ENCODE results near the gene SP100.
"Not testable (repeated sequence)": the region's sequence is repeated elsewhere in the genome, so short reads cannot be mapped to it uniquely, and the experiment has no call there.

Gene SP100

GRCh38 chr2:230422149-230422548 lies 6.1 kb downstream of the SP100 start:
- DNase-seq: no peak

GRCh38 chr2:230423851-230424458 lies 8.0 kb downstream of the SP100 start:
- no peak for DNase-seq

DNA sequence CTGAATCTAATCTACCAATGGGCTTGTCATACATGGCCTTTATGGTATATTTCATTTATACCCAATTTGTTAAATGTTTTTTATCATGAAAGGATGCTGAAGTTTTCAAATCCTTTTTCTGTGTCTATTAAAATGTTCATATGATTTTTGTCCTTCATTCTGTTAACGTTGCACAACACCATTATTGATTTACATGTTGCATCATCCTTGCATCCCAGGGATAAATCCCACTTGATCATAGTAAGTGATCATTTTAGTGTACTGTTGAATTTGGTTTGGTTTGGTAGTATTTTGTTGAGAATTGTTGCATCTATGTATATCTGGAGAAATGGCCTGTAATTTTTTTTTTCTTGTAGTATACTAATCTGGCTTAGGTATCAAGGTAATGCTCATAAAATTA lies 9.4 kb downstream of the SP100 start:
- no peak for DNase-seq

GRCh38 chr2:230429513-230429912 lies 13.5 kb downstream of the SP100 start:
- DNase-seq: no peak

DNA sequence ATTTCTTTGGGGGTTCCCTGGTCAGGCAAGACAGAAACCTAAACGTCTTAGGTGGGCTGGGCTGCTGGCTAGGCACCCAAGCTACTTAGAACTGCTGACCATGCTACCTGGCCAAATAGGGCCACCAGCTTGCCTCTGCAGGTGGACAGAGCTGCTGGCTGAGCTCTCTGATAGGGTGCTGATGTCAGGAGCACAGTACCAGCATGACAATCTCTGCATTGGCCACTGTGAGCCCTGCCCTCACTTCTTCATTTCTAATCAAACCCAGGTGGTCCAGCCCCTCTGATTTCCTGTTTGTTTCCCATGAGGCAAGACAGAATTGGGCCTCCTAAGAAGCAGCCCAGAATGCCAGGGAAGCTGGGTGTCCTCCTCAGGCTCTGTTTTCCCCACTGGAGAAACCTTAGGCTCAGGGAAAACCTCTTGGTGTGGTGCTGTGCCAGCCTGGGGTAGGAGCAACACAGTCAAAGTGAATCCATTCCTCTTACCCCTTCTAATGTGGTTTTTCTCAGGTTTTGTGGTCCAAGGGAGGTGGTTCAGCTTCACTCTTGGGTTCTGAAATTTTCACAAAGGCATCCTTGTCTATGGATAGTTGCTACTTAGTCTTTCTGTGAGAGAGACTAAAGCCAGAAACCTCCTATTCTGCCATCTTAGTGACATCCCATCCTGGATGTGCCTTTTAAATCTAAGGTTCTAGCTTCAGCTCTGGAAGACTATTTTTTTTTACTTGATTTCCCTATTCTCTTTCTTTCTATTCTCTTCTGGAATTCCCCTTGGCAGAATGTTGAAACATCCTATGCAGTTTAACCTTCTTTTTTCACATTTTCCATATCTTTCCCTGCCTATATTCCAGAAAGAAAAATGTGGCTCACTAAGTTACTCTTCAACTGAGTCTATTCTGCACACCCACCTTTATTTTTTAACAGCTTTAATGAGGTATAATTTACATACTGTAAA lies 15.2 kb downstream of the SP100 start:
- no peak for DNase-seq

GRCh38 chr2:230434677-230435324 lies 18.8 kb downstream of the SP100 start:
- no peak for DNase-seq

DNA sequence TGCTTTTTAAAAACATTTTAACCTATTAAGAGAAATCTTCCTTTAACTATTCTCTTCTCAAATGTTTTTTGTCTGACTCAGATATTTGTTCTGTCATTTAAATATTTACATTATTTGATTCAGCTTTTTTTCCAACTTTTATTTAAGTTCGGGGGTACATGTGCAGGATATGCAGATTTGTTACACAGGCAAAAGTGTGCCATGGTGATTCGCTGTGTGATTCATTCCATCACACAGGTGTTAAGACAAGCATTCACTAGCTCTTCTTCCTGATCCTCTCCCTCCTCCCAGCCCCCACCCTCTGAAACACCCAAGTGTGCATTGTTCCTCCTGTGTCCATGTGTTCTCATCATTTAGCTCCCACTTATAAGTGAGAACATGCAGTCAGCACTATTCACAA lies 19.4 kb downstream of the SP100 start:
- no peak for DNase-seq

GRCh38 chr2:230439121-230439520 lies 23.1 kb downstream of the SP100 start:
- DNase-seq: not testable (repeated sequence)

DNA sequence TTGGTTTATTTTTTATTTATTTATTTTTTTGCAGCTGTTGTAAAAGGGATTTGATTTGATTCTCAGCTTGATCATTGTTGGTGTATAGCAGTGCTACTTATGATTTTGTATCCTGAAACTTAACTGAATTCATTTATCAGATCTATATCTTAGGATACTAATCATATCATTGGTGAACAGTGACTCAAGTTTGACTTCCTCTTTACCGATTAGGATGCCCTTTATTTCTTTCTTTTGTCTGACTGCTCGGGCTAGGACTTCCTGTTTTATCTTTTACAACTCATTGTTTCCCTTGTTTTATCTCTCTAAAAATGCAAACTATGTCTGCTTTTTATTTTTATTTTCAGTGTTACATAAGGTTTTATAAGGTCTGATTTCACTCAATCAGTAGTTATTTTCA lies 23.6 kb downstream of the SP100 start:
- DNase-seq: peak in 1 of 2 donors; percentile 68

GRCh38 chr2:230441227-230441897 lies 25.4 kb downstream of the SP100 start:
- DNase-seq: peak in 1 of 2 donors; percentile 66

GRCh38 chr2:230443541-230443940 lies 27.5 kb downstream of the SP100 start:
- no peak for DNase-seq

DNA sequence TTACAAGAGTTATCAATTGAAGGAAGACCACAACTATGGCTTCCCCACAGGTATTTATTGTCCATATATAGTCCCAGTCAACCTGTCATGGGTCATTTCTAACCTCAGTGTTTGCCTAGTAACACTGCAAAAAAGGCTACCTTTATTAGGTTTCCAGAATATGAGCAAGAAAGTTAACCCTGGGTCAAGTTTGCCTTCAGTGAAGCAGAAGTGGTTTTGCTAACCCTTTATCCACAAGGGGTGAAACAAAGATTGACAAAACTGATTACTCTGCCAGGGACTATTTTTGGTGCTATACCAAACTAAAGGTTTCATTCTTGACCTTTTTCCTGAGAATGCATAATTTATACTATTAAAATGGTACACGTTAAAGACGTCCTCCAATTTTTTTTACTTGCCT lies 28.8 kb downstream of the SP100 start:
- no peak for DNase-seq

DNA sequence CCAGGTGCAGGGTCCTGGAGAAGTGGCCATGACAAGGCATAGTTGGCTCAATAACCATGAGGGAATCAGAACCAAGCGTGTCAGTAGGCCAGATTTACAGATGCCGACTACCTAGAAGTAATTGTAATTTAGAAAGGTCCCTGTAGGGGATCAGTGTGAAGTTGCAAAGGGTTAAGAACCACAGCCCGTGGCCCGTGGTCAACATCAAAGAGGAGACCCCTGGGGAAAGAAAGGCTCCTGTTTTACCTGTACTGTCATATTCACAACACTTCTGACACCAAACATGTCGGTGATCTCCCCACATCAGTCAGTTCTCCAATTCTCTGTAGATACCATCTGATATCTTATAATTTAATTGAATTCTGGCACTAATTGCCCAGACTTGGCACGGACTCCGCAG lies 31.0 kb downstream of the SP100 start:
- DNase-seq: no peak

- DNase-seq: no peak
Measured at GRCh38 chr2:230447455-230448451, 31.8 kb downstream of the SP100 start.

DNA sequence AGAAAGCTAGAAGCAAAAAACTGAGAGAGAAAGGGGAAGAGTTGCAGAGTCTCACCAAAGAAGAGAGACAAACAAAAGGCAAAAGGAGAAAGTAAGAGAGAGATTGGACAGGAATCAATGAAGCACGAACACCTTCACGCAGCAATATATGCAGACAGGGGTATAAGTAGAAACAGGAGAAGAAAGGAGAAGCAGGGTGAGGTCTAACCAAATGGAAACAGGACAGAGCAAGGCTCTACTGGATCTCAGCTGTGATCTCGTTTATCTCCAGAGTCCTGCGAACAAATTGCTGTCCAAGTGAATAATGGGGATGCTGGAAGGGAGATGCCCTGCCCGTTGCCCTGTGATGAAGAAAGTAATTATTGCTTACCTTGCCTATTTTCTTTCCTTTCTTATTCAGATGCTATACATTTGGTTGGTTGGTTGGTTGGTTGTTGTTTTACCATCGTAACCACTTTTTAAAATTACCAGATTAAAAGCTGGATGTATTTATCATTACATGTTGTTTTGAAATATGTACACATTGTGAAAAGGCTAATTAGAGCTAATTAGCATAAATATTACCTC lies 34.0 kb downstream of the SP100 start:
- DNase-seq: no peak

DNA sequence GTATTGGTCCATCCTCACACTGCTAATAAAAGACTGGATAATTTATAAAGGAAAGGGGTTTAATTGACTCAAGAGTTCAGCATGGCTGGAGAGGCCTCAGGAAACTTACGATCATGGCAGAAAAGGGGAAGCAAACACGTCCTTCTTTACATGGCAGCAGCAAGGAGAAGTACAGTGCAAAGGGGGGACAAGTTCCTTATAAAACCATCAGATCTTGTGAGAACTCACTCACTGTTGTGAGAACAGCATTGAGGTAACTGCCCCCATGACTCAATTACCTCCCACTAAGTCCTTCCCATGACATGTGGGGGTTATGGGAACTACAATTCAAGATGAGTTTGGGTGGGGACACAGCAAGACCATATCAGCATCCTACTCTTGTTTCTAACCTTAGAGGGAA lies 37.0 kb downstream of the SP100 start:
- no peak for DNase-seq

GRCh38 chr2:230455005-230455684 lies 39.1 kb downstream of the SP100 start:
- no peak for DNase-seq

GRCh38 chr2:230457073-230457768 lies 41.2 kb downstream of the SP100 start:
- peak; percentile 16 to 81 for DNase-seq

- DNase-seq: no peak
Measured at GRCh38 chr2:230457793-230458192, 41.8 kb downstream of the SP100 start.

- DNase-seq: no peak
Measured at GRCh38 chr2:230459216-230459615, 43.2 kb downstream of the SP100 start.
